H1 (cell line): ENCODE measurements around the gene CHST13. TPM values are rescaled to one million over a fixed set of nuclear protein-coding genes. Genes with fewer than 3 reads are reported as not detected.

Experiments
- CTCF ChIA-PET: fragments of 300-600 bp; sonication (Branson Sonifier 250); formaldehyde crosslinking; loops from one replicate; lab custom pipeline; 2021; ENCODE audit not compliant: partially characterized antibody; lab: Charles Lee
- POLR2A ChIA-PET: fragments of 300-600 bp; sonication (Branson Sonifier 250); formaldehyde crosslinking; loops from one replicate; lab custom pipeline; 2021; ENCODE audit warnings: inconsistent platforms; ENCODE audit not compliant: partially characterized antibody; lab: Charles Lee
- DNase-seq, 2 experiments: peaks; one replicate each; pipeline versions ENCODE4 v3.0.0 to v3.0.0-alpha.2; 2010 to 2022; ENCODE audit warnings: low spot score in 2 of 2, low read depth in 1 of 2, mixed read lengths in 1 of 2
- FAIRE-seq: peaks from 2 replicates; lab custom pipeline; 2011; peaks lifted over from hg19 to GRCh38; lab: Jason Lieb, UNC
- H2AFZ ChIP-seq: 2 replicates; pipeline ENCODE4 v1.8.1; 2012; ENCODE audit warnings: low read length, inconsistent platforms
- H2AK5ac ChIP-seq: 2 replicates; pipeline ENCODE4 v1.6.1; 2013; ENCODE audit warnings: low read depth, low read length
- H2BK120ac ChIP-seq: replicated peaks from 2 replicates; pipeline ENCODE3; 2013; ENCODE audit warnings: low read depth, low read length, inconsistent platforms
- H2BK12ac ChIP-seq: 2 replicates; pipeline ENCODE4 v1.6.1; 2013; ENCODE audit warnings: low read depth, low read length
- H2BK15ac ChIP-seq: 2 replicates; pipeline ENCODE4 v1.6.1; 2013; ENCODE audit warnings: low read length
- H2BK20ac ChIP-seq: 2 replicates; pipeline ENCODE4 v1.6.1; 2013; ENCODE audit warnings: low read length
- H2BK5ac ChIP-seq: 2 replicates; pipeline ENCODE4 v1.6.1; 2013; ENCODE audit warnings: low read depth, low read length
- H3K14ac ChIP-seq: 2 replicates; pipeline ENCODE4 v1.6.1; 2013; ENCODE audit warnings: inconsistent platforms; ENCODE audit not compliant: insufficient read length
- H3K18ac ChIP-seq: 2 replicates; pipeline ENCODE4 v1.6.1; 2013; ENCODE audit warnings: low read length; ENCODE audit errors: extremely low read depth
- H3K23ac ChIP-seq: 2 replicates; pipeline ENCODE4 v1.6.1; 2013; ENCODE audit warnings: inconsistent platforms; ENCODE audit not compliant: insufficient read length
- H3K23me2 ChIP-seq: 2 replicates; pipeline ENCODE4 v1.6.1; 2013; ENCODE audit warnings: low read depth, low read length
- H3K27ac ChIP-seq: 2 replicates; pipeline ENCODE4 v1.6.1; 2011; ENCODE audit warnings: low read depth, low read length, inconsistent platforms
- H3K27me3 ChIP-seq, 4 experiments: replicated peaks in 1 of 4; 1 replicate in 1 of 4; 2 replicates in 3 of 4; pipeline versions ENCODE4 v1.6.1 to v1.8.1; 2011 to 2013; ENCODE audit warnings: low read length in 3 of 4, mild to moderate bottlenecking in 3 of 4, inconsistent platforms in 2 of 4, mixed read lengths in 2 of 4, moderate library complexity in 1 of 4; ENCODE audit not compliant: control insufficient read depth in 3 of 4, insufficient read depth in 3 of 4; ENCODE audit errors: extremely low read depth in 1 of 4
- H3K36me3 ChIP-seq, 4 experiments: 2 replicates each; pipeline versions ENCODE4 v1.6.1 to v1.8.1; 2011 to 2013; ENCODE audit warnings: mild to moderate bottlenecking in 4 of 4, low read length in 3 of 4, moderate library complexity in 2 of 4, control low read depth in 1 of 4, inconsistent platforms in 1 of 4; ENCODE audit not compliant: insufficient read depth in 4 of 4, control insufficient read depth in 2 of 4
- H3K4ac ChIP-seq: replicated peaks from 2 replicates; pipeline ENCODE3; 2013; ENCODE audit warnings: low read length, low read depth, mixed read lengths, inconsistent platforms; ENCODE audit not compliant: insufficient read length
- H3K4me1 ChIP-seq, 4 experiments: replicated peaks in 1 of 4; 1 replicate in 1 of 4; 2 replicates in 3 of 4; pipeline versions ENCODE4 v1.6.1 to v1.8.1; 2011 to 2013; ENCODE audit warnings: low read length in 3 of 4, inconsistent platforms in 2 of 4, mixed read lengths in 1 of 4; ENCODE audit not compliant: insufficient read depth in 4 of 4, control insufficient read depth in 3 of 4
- H3K4me2 ChIP-seq, 2 experiments: 2 replicates each; pipeline versions ENCODE4 v1.6.1 to v1.8.1; 2011 to 2013; ENCODE audit warnings: low read depth in 2 of 2, low read length in 2 of 2, control low read depth in 1 of 2, inconsistent platforms in 1 of 2, mild to moderate bottlenecking in 1 of 2; ENCODE audit not compliant: insufficient read depth in 1 of 2
- H3K4me3 ChIP-seq, 4 experiments: fragments of 200-600, 300-600 bp in 1 of 4; sonication (generic), shearing (Covaris generic), sonication (Bioruptor Twin) in 1 of 4; 2 replicates each; pipeline versions ENCODE4 v1.5.1 to v1.8.1; 2011 to 2016; ENCODE audit warnings: low read length in 4 of 4, low read depth in 3 of 4, control low read depth in 2 of 4, inconsistent platforms in 2 of 4, mild to moderate bottlenecking in 2 of 4, mixed read lengths in 1 of 4, moderate library complexity in 1 of 4; ENCODE audit not compliant: insufficient read depth in 2 of 4; ENCODE audit errors: extremely low read depth in 1 of 4
- H3K56ac ChIP-seq: replicated peaks from 2 replicates; pipeline ENCODE3; 2013; ENCODE audit warnings: low read depth, mild to moderate bottlenecking, mixed read lengths, low read length, inconsistent platforms; ENCODE audit not compliant: insufficient read length
- H3K79me1 ChIP-seq: 2 replicates; pipeline ENCODE4 v1.6.1; 2013; ENCODE audit warnings: low read depth, low read length, control low read depth
- H3K79me2 ChIP-seq, 2 experiments: 2 replicates each; pipeline versions ENCODE4 v1.6.1 to v1.8.1; 2012 to 2013; ENCODE audit warnings: low read length in 2 of 2, mild to moderate bottlenecking in 2 of 2, inconsistent platforms in 1 of 2; ENCODE audit not compliant: insufficient read depth in 2 of 2, control insufficient read depth in 1 of 2
- H3K9ac ChIP-seq, 4 experiments: replicated peaks in 1 of 4; 1 replicate in 1 of 4; 2 replicates in 3 of 4; pipeline versions ENCODE4 v1.6.1 to v1.8.1; 2011 to 2013; ENCODE audit warnings: low read depth in 3 of 4, low read length in 3 of 4, control low read depth in 2 of 4, mild to moderate bottlenecking in 2 of 4, moderate library complexity in 2 of 4, inconsistent platforms in 1 of 4; ENCODE audit errors: extremely low read depth in 1 of 4
- H3K9me3 ChIP-seq, 2 experiments: 2 replicates each; pipeline versions ENCODE4 v1.6.1 to v1.8.1; 2012 to 2013; ENCODE audit warnings: mild to moderate bottlenecking in 2 of 2, moderate library complexity in 2 of 2, control low read depth in 1 of 2, inconsistent platforms in 1 of 2, low read depth in 1 of 2, low read length in 1 of 2, mixed read lengths in 1 of 2; ENCODE audit not compliant: insufficient read depth in 2 of 2
- H4K20me1 ChIP-seq, 2 experiments: replicated peaks in 1 of 2; 2 replicates each; pipeline versions ENCODE3 to v1.8.1; 2011 to 2013; ENCODE audit warnings: inconsistent platforms in 2 of 2, low read length in 2 of 2, mild to moderate bottlenecking in 1 of 2; ENCODE audit not compliant: insufficient read depth in 2 of 2, control insufficient read depth in 1 of 2
- H4K5ac ChIP-seq: 2 replicates; pipeline ENCODE4 v1.6.1; 2013; ENCODE audit warnings: low read length, low read depth, mixed read lengths, inconsistent platforms; ENCODE audit not compliant: insufficient read length
- H4K8ac ChIP-seq: 2 replicates; pipeline ENCODE4 v1.8.0; 2013; ENCODE audit warnings: mild to moderate bottlenecking, moderate library complexity, low read length, inconsistent platforms; ENCODE audit not compliant: insufficient read depth; ENCODE audit errors: extremely low read depth
- H4K91ac ChIP-seq: replicated peaks from 2 replicates; pipeline ENCODE3; 2013; ENCODE audit warnings: low read length, mixed read lengths, inconsistent platforms; ENCODE audit not compliant: insufficient read length
- HDAC2 ChIP-seq, 2 experiments: fragments of 300-600 bp in 1 of 2; sonication (generic) in 1 of 2; IDR thresholded peaks; 2 replicates each; pipeline ENCODE4 v1.6.1; 2011 to 2012; ENCODE audit warnings: low read depth in 2 of 2, low read length in 2 of 2, mild to moderate bottlenecking in 2 of 2, moderate library complexity in 2 of 2, borderline replicate concordance in 1 of 2, inconsistent platforms in 1 of 2
- JUND ChIP-seq: IDR thresholded peaks from 2 replicates; pipeline ENCODE4 v1.6.1; 2011; ENCODE audit warnings: mild to moderate bottlenecking, improper control_type of control experiment, low read length
- MAFK ChIP-seq: IDR thresholded peaks from 2 replicates; pipeline ENCODE4 v1.6.1; 2012; ENCODE audit warnings: low read depth, mild to moderate bottlenecking, improper control_type of control experiment, low read length
- NRF1 ChIP-seq: IDR thresholded peaks from 2 replicates; pipeline ENCODE4 v1.6.1; 2011; ENCODE audit warnings: mild to moderate bottlenecking, low read depth, low read length, improper control_type of control experiment
- POLR2AphosphoS5 ChIP-seq: IDR thresholded peaks from 2 replicates; pipeline ENCODE4 v1.6.1; 2011; ENCODE audit warnings: low read depth, low read length
- RFX5 ChIP-seq: IDR thresholded peaks from 2 replicates; pipeline ENCODE4 v1.6.1; 2011; ENCODE audit warnings: low read depth, low read length, improper control_type of control experiment, borderline replicate concordance
- SUZ12 ChIP-seq: fragments of 200-600 bp; sonication (generic); IDR thresholded peaks from 2 replicates; pipeline ENCODE4 v1.6.1; 2012; ENCODE audit warnings: mild to moderate bottlenecking, inconsistent platforms, low read length, moderate library complexity, mixed read lengths
- TBP ChIP-seq: IDR thresholded peaks from 2 replicates; pipeline ENCODE4 v1.6.1; 2011; ENCODE audit warnings: low read depth, low read length, improper control_type of control experiment
- WGBS, 2 experiments: shearing (Covaris generic) in 1 of 2; methylation state at CpG; one replicate each; pipeline versions ENCODE4 v1.1.6 to v1.1.7; 2013 to 2015; ENCODE audit warnings: low lambda C conversion rate in 2 of 2, mixed read lengths in 2 of 2, inconsistent platforms in 1 of 2, low coverage in 1 of 2, missing lambda C conversion rate in 1 of 2; ENCODE audit not compliant: insufficient replicate concordance in 2 of 2, insufficient coverage in 1 of 2, insufficient read length in 1 of 2; ENCODE audit errors: extremely low coverage in 1 of 2, missing lambda C conversion rate in 1 of 2; 5-methylcytosine and 5-hydroxymethylcytosine counted together
- polyA plus RNA-seq, 7 experiments: library from polyadenylated mRNA; depleted of rRNA in 3 of 7; stranded (reverse) in 5 of 7; unstranded in 2 of 7; fragments of >200 nt in 5 of 7; fragments of 200-250 nt in 2 of 7; gene quantifications; 1 replicate in 5 of 7; 2 replicates in 1 of 7; 4 replicates in 1 of 7; pipeline versions ENCODE4 v1.2.1 to v1.2.3, GENCODE V29; 2011 to 2013; ENCODE audit warnings: missing spikeins in 2 of 7, mixed read lengths in 2 of 7
- total RNA-seq: library from RNA; stranded (reverse); fragmentation: NEBNext Ultra II Directional; extraction: Animal tissue kit (Norgen Biotek cat#: 25700); gene quantifications from 2 replicates; pipeline ENCODE4 v1.2.1, GENCODE V29; 2021

Gene CHST13
- total and polyA plus RNA-seq, 2 of the 8 experiments (the other 6 are each of a cell fraction or from before 2014, with no cell fraction given) = 5.4 to 11.7 TPM

GRCh38 chr3:126502656-126503055 lies 21.3 kb upstream of the CHST13 start:
- WGBS, 2 experiments = 90% methylated on average over 1 of the region's 1 CpG; no CpG with 5 or more reads in 1 of the 2 experiments
- peak; percentile 39 for FAIRE-seq
- CTCF ChIA-PET = interaction anchor here (1.0 kb wide), 1 partner anchor 9 kb away, joined by 3 read pairs; no protein-coding TSS in a partner anchor

More at GRCh38 chr3:126502656-126503055, 21.3 kb upstream of the CHST13 start:
- H3K4ac ChIP-seq = peak overlapping the region; percentile 93
- H3K56ac ChIP-seq = no peak overlapping the region
- peaks cover 0 to 6% of the 10 kb centered on the region in 2 experiments for H4K20me1 ChIP-seq
- peaks cover 0 to 22% (median 16%) of the 10 kb centered on the region in 4 experiments; a peak in 6 of 7 replicates for H3K4me1 ChIP-seq
- no peak overlapping the region for H3K27ac ChIP-seq
- H3K4me2 ChIP-seq = no peak overlapping the region
- H2AK5ac ChIP-seq = peak overlapping the region; percentile 56
- no peak for DNase-seq
- H3K4me3 ChIP-seq = no peak overlapping the region
- POLR2A ChIA-PET = no interaction called here
- H3K9me3 ChIP-seq = no peaks in the 10 kb centered on the region
- H3K14ac ChIP-seq = no peak overlapping the region
- H2BK5ac ChIP-seq = no peak overlapping the region
- no peak overlapping the region for H4K8ac ChIP-seq
- no peak overlapping the region; a peak in 1 of 7 replicates for H3K9ac ChIP-seq
- H3K36me3 ChIP-seq = no peaks in the 10 kb centered on the region; a peak in 1 of 8 replicates
- no peak overlapping the region for H2BK120ac ChIP-seq
- H3K79me1 ChIP-seq = no peaks in the 10 kb centered on the region; the same call in 1 of the 2 replicates
- H4K91ac ChIP-seq = peak overlapping the region; percentile 8
- no peak overlapping the region for H2BK20ac ChIP-seq
- peak overlapping the region; percentile 29; the same call in 1 of the 2 replicates for H2BK12ac ChIP-seq
- H3K23ac ChIP-seq = no peak overlapping the region
- H4K5ac ChIP-seq = no peak overlapping the region
- no peaks in the 10 kb centered on the region; a peak in 1 of 7 replicates for H3K27me3 ChIP-seq
- H3K23me2 ChIP-seq = peaks cover 2% of the 10 kb centered on the region; the same call in 1 of the 2 replicates
- 0 out of 2 replicates have a peak overlapping the region, but pooled peaks have one; percentile 61 for H2BK15ac ChIP-seq
- no peak overlapping the region for H3K18ac ChIP-seq
- peaks cover 0 to 3% of the 10 kb centered on the region in 2 experiments; a peak in 1 of 4 replicates for H3K79me2 ChIP-seq
- no peak overlapping the region for H2AFZ ChIP-seq
- TF ChIP-seq HDAC2 (IDR thresholded peaks at IDR 0.05; ENCODE audit: borderline replicate concordance in 1 of 2, low read depth in 2 of 2, low read length in 2 of 2) (no peak), MAFK (no peak), SUZ12 (no peak), NRF1 (no peak), RFX5 (no peak), JUND (no peak), TBP (no peak), POLR2AphosphoS5 (no peak)
